B cell (primary cell): ENCODE data around the gene SLC16A2. TPM values are rescaled to one million over a fixed set of nuclear protein-coding genes. Genes with fewer than 3 reads are reported as not detected.

Experiments
- ATAC-seq: fragments of 200-7000 bp; cut with Tn5 transposase; one replicate; pipeline ENCODE4 v1.10.0; 2021; ENCODE audit warnings: low read depth, mild to moderate bottlenecking, moderate number of reproducible peaks, moderate library complexity
- CTCF ChIA-PET: fragments of 350-600 bp; sonication (Branson Sonifier 250); formaldehyde crosslinking; loops from one replicate; lab custom pipeline; 2021; ENCODE audit warnings: antibody characterized with exemption, inconsistent platforms; lab: Charles Lee
- POLR2A ChIA-PET: fragments of 350-600 bp; sonication (Branson Sonifier 250); formaldehyde crosslinking; loops from one replicate; lab custom pipeline; 2021; ENCODE audit warnings: antibody characterized with exemption; lab: Charles Lee
- DNase-seq: peaks from one replicate; pipeline ENCODE4 v3.0.0; 2013
- H2AFZ ChIP-seq: 2 replicates; pipeline ENCODE4 v1.6.1; 2012; ENCODE audit warnings: mild to moderate bottlenecking, low read depth, low read length; ENCODE audit not compliant: insufficient read depth, poor library complexity, severe bottlenecking
- H3K27ac ChIP-seq, 2 donors: 1 replicate in 1 of 2; 2 replicates in 1 of 2; pipeline ENCODE4 v1.5.1; 2012 to 2013; ENCODE audit warnings: low read length in 2 of 2, mild to moderate bottlenecking in 2 of 2, moderate library complexity in 1 of 2
- H3K27me3 ChIP-seq, 4 experiments: fragments of 200-600 bp in 1 of 4; sonication (generic) in 1 of 4; replicated peaks in 1 of 4; 1 replicate in 2 of 4; 2 replicates in 2 of 4; pipeline versions ENCODE4 v1.6.1 to v1.7.0; 2013 to 2016; ENCODE audit warnings: low read length in 3 of 4, mild to moderate bottlenecking in 2 of 4, mixed read lengths in 1 of 4, moderate library complexity in 1 of 4; ENCODE audit not compliant: insufficient read depth in 4 of 4, control insufficient read depth in 3 of 4; ENCODE audit errors: control extremely low read depth in 1 of 4
- H3K36me3 ChIP-seq, 2 experiments: replicated peaks in 1 of 2; 1 replicate in 1 of 2; 2 replicates in 1 of 2; pipeline versions ENCODE4 v1.6.1 to v1.7.1; 2013; ENCODE audit warnings: low read length in 1 of 2; ENCODE audit not compliant: insufficient read depth in 2 of 2, control insufficient read depth in 1 of 2; ENCODE audit errors: control extremely low read depth in 1 of 2, extremely low read depth in 1 of 2
- H3K4me1 ChIP-seq, 2 donors: fragments of 200-600 bp in 1 of 2; sonication (generic) in 1 of 2; 1 replicate in 1 of 2; 2 replicates in 1 of 2; pipeline versions ENCODE4 v1.5.1 to v1.6.1; 2013 to 2017; ENCODE audit warnings: low read length in 2 of 2; ENCODE audit not compliant: control insufficient read depth in 2 of 2, insufficient read depth in 2 of 2
- H3K4me2 ChIP-seq: replicated peaks from 2 replicates; pipeline ENCODE3; 2012; ENCODE audit warnings: mild to moderate bottlenecking, low read depth, low read length; ENCODE audit not compliant: poor library complexity, severe bottlenecking
- H3K4me3 ChIP-seq, 5 experiments: fragments of 200-600 bp in 1 of 5; sonication (generic) in 1 of 5; 1 replicate in 3 of 5; 2 replicates in 2 of 5; pipeline versions ENCODE4 v1.5.1 to v1.7.0; 2011 to 2016; ENCODE audit warnings: low read length in 4 of 5, mild to moderate bottlenecking in 4 of 5, low read depth in 2 of 5, control low read depth in 1 of 5, moderate library complexity in 1 of 5; ENCODE audit not compliant: insufficient read depth in 1 of 5; ENCODE audit errors: control extremely low read depth in 1 of 5, extremely low read depth in 1 of 5
- H3K79me2 ChIP-seq: fragments of 200-600 bp; sonication (generic); one replicate; pipeline ENCODE4 v1.6.0; 2016; ENCODE audit warnings: low read length; ENCODE audit not compliant: control insufficient read depth, insufficient read depth
- H3K9ac ChIP-seq: fragments of 200-600 bp; sonication (generic); 2 replicates; pipeline ENCODE4 v1.6.1; 2017; ENCODE audit warnings: mild to moderate bottlenecking, low read length, moderate library complexity
- H3K9me3 ChIP-seq, 3 donors: one replicate each; pipeline versions ENCODE4 v1.6.1 to v1.7.1; 2013; ENCODE audit warnings: low read length in 2 of 3; ENCODE audit not compliant: control insufficient read depth in 2 of 3, insufficient read depth in 1 of 3; ENCODE audit errors: control extremely low read depth in 1 of 3
- H4K20me1 ChIP-seq: 2 replicates; pipeline ENCODE4 v1.6.0; 2012; ENCODE audit warnings: mild to moderate bottlenecking, low read length; ENCODE audit not compliant: insufficient read depth, control insufficient read depth, poor library complexity, severe bottlenecking
- H3K27ac Mint-ChIP-seq: one replicate; pipeline ENCODE4 v1.8.0; 2021; ENCODE audit warnings: mixed read lengths
- H3K27me3 Mint-ChIP-seq: one replicate; pipeline ENCODE4 v1.8.0; 2021; ENCODE audit warnings: mixed read lengths
- H3K4me1 Mint-ChIP-seq: one replicate; pipeline ENCODE4 v1.8.0; 2021; ENCODE audit warnings: mixed read lengths
- H3K4me3 Mint-ChIP-seq: one replicate; pipeline ENCODE4 v1.8.0; 2021; ENCODE audit warnings: mixed read lengths
- H3K9me3 Mint-ChIP-seq: one replicate; pipeline ENCODE4 v1.8.0; 2022; ENCODE audit warnings: mixed read lengths; ENCODE audit not compliant: insufficient read depth
- EZH2 ChIP-seq: IDR thresholded peaks from 2 replicates; pipeline ENCODE4 v1.6.1; 2012; ENCODE audit warnings: borderline replicate concordance, low read depth, mild to moderate bottlenecking, moderate library complexity, low read length; ENCODE audit not compliant: insufficient read depth, poor library complexity, severe bottlenecking
- WGBS: methylation state at CpG from one replicate; pipeline ENCODE4 v1.1.5; 2013; ENCODE audit warnings: missing lambda C conversion rate; ENCODE audit not compliant: insufficient coverage; 5-methylcytosine and 5-hydroxymethylcytosine counted together
- intact Hi-C: fragments of 100-400 bp; cut with micrococcal nuclease; formaldehyde crosslinking; loops from one replicate; pipeline ENCODE4 v1.10.0; 2022
- polyA plus RNA-seq: library from polyadenylated mRNA; depleted of rRNA; stranded (reverse); fragments of >200 nt; gene quantifications from 2 replicates; pipeline ENCODE4 v1.2.3, GENCODE V29; 2012
- total RNA-seq, 2 donors: library from RNA; stranded (reverse); fragments of 120-200 nt in 1 of 2; gene quantifications; 1 replicate in 1 of 2; 2 replicates in 1 of 2; pipeline versions ENCODE4 v1.2.3 to v1.2.4, GENCODE V29; 2013 to 2022
- TF ChIP-seq, protein P1 (sequence below): fragments of 200-600 bp; IDR thresholded peaks from one replicate; pipeline ENCODE4 v1.8.0; 2022; ENCODE audit warnings: antibody characterized with exemption, mild to moderate bottlenecking

SLC16A2 gene
- total and polyA plus RNA-seq, 2 donors (not counting 1 experiment from before 2014, with no cell fraction given) = not detected

GRCh38 chrX:74527350-74527749 is 106.1 kb downstream of the SLC16A2 start:
- H3K79me2 ChIP-seq = no peaks in the 10 kb centered on the region
- Mint-ChIP-seq H3K27ac (no peak overlapping the region), H3K9me3 (no peaks in the 10 kb centered on the region), H3K4me1 (no peaks in the 10 kb centered on the region), H3K27me3 (no peaks in the 10 kb centered on the region), H3K4me3 (no peak overlapping the region)
- no peaks in the 10 kb centered on the region for H3K4me1 ChIP-seq
- no peak overlapping the region for H3K4me3 ChIP-seq
- ChIA-PET POLR2A (no interaction called here), CTCF (no interaction called here)
- ATAC-seq (no peak), DNase-seq (no peak)
- H3K36me3 ChIP-seq = no peaks in the 10 kb centered on the region
- H3K4me2 ChIP-seq = no peak overlapping the region
- H3K9ac ChIP-seq = no peak overlapping the region
- no peaks in the 10 kb centered on the region for H4K20me1 ChIP-seq
- no peaks in the 10 kb centered on the region for H3K9me3 ChIP-seq
- no peak overlapping the region for H3K27ac ChIP-seq
- no peak for TF ChIP-seq EZH2
- TF ChIP-seq, protein P1, sequence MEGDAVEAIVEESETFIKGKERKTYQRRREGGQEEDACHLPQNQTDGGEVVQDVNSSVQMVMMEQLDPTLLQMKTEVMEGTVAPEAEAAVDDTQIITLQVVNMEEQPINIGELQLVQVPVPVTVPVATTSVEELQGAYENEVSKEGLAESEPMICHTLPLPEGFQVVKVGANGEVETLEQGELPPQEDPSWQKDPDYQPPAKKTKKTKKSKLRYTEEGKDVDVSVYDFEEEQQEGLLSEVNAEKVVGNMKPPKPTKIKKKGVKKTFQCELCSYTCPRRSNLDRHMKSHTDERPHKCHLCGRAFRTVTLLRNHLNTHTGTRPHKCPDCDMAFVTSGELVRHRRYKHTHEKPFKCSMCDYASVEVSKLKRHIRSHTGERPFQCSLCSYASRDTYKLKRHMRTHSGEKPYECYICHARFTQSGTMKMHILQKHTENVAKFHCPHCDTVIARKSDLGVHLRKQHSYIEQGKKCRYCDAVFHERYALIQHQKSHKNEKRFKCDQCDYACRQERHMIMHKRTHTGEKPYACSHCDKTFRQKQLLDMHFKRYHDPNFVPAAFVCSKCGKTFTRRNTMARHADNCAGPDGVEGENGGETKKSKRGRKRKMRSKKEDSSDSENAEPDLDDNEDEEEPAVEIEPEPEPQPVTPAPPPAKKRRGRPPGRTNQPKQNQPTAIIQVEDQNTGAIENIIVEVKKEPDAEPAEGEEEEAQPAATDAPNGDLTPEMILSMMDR = no peak
- 100% methylated on average over 1 of the region's 4 CpGs for WGBS
- intact Hi-C loops = no loop called here
- H2AFZ ChIP-seq = no peak overlapping the region
- H3K27me3 ChIP-seq = no peaks in the 10 kb centered on the region

GRCh38 chrX:74529311-74529710 is 108.0 kb downstream of the SLC16A2 start:
- no peaks in the 10 kb centered on the region for H4K20me1 ChIP-seq
- H3K27ac ChIP-seq = no peak overlapping the region
- no peaks in the 10 kb centered on the region for H3K36me3 ChIP-seq
- H2AFZ ChIP-seq = no peak overlapping the region
- no peaks in the 10 kb centered on the region for H3K27me3 ChIP-seq
- H3K9ac ChIP-seq = no peak overlapping the region
- Mint-ChIP-seq H3K27ac (no peak overlapping the region), H3K4me3 (no peak overlapping the region), H3K9me3 (no peaks in the 10 kb centered on the region), H3K27me3 (no peaks in the 10 kb centered on the region), H3K4me1 (no peaks in the 10 kb centered on the region)
- ChIA-PET POLR2A (no interaction called here), CTCF (no interaction called here)
- H3K4me1 ChIP-seq = no peaks in the 10 kb centered on the region
- no peak for TF ChIP-seq EZH2
- TF ChIP-seq, protein P1 = no peak
- 100% methylated on average over 1 of the region's 6 CpGs for WGBS
- no peak overlapping the region for H3K4me2 ChIP-seq
- no peak for ATAC-seq
- H3K79me2 ChIP-seq = no peaks in the 10 kb centered on the region
- intact Hi-C loops = no loop called here
- no peak for DNase-seq
- H3K9me3 ChIP-seq = no peaks in the 10 kb centered on the region
- H3K4me3 ChIP-seq = no peak overlapping the region
